ENCODE results near the gene TRAF3IP1.
"Not testable (repeated sequence)": the region's sequence is repeated elsewhere in the genome, so short reads cannot be mapped to it uniquely, and the experiment has no call there.

The TRAF3IP1 gene

GRCh38 chr2:238403632-238404405, 83.5 kb downstream of the TRAF3IP1 start:
- in situ Hi-C loops (cut with HindIII; ENCODE audit: low sequenced_read_pairs), result no loop called here

GRCh38 chr2:238404406-238405216, 84.3 kb downstream of the TRAF3IP1 start:
- in situ Hi-C loops (cut with HindIII; ENCODE audit: low sequenced_read_pairs), result no loop called here

GRCh38 chr2:238405217-238405555, 84.9 kb downstream of the TRAF3IP1 start:
- in situ Hi-C loops (cut with HindIII; ENCODE audit: low sequenced_read_pairs), result not testable (repeated sequence)

GRCh38 chr2:238406221-238406997, 86.1 kb downstream of the TRAF3IP1 start:
- in situ Hi-C loops (cut with HindIII; ENCODE audit: low sequenced_read_pairs), result no loop called here

- in situ Hi-C loops (cut with HindIII; ENCODE audit: low sequenced_read_pairs), result no loop called here
Measured at GRCh38 chr2:238406998-238407285, 86.6 kb downstream of the TRAF3IP1 start.

- in situ Hi-C loops (cut with HindIII; ENCODE audit: low sequenced_read_pairs), result no loop called here
Measured at GRCh38 chr2:238407566-238407965, 87.2 kb downstream of the TRAF3IP1 start.

- in situ Hi-C loops (cut with HindIII; ENCODE audit: low sequenced_read_pairs), result no loop called here
Measured at GRCh38 chr2:238408615-238409340, 88.5 kb downstream of the TRAF3IP1 start.

- in situ Hi-C loops (cut with HindIII; ENCODE audit: low sequenced_read_pairs), result no loop called here
Measured at GRCh38 chr2:238409341-238410199, 89.3 kb downstream of the TRAF3IP1 start.

GRCh38 chr2:238412067-238412767, 91.9 kb downstream of the TRAF3IP1 start:
- in situ Hi-C loops (cut with HindIII; ENCODE audit: low sequenced_read_pairs), result no loop called here

GRCh38 chr2:238413368-238413767, 93.0 kb downstream of the TRAF3IP1 start:
- in situ Hi-C loops (cut with HindIII; ENCODE audit: low sequenced_read_pairs), result no loop called here

- in situ Hi-C loops (cut with HindIII; ENCODE audit: low sequenced_read_pairs), result loop anchor here (5.0 kb wide), 1 partner anchor 62 kb away; no protein-coding TSS in a partner anchor
Measured at GRCh38 chr2:238415036-238415764, 94.9 kb downstream of the TRAF3IP1 start.

GRCh38 chr2:238415893-238416292, 95.6 kb downstream of the TRAF3IP1 start:
- in situ Hi-C loops (cut with HindIII; ENCODE audit: low sequenced_read_pairs), result loop anchor here (5.0 kb wide), 1 partner anchor 61 kb away; no protein-coding TSS in a partner anchor

GRCh38 chr2:238418196-238418998, 98.1 kb downstream of the TRAF3IP1 start:
- in situ Hi-C loops (cut with HindIII; ENCODE audit: low sequenced_read_pairs), result loop anchor here (5.0 kb wide), 1 partner anchor 59 kb away; no protein-coding TSS in a partner anchor

- in situ Hi-C loops (cut with HindIII; ENCODE audit: low sequenced_read_pairs), result loop anchor here (5.0 kb wide), 1 partner anchor 58 kb away; no protein-coding TSS in a partner anchor
Measured at GRCh38 chr2:238418999-238419546, 98.8 kb downstream of the TRAF3IP1 start.

- in situ Hi-C loops (cut with HindIII; ENCODE audit: low sequenced_read_pairs), result no loop called here
Measured at GRCh38 chr2:238420442-238420841, 100.1 kb downstream of the TRAF3IP1 start.

- in situ Hi-C loops (cut with HindIII; ENCODE audit: low sequenced_read_pairs), result no loop called here
Measured at GRCh38 chr2:238420878-238421694, 100.8 kb downstream of the TRAF3IP1 start.

GRCh38 chr2:238421695-238422035, 101.3 kb downstream of the TRAF3IP1 start:
- in situ Hi-C loops (cut with HindIII; ENCODE audit: low sequenced_read_pairs), result no loop called here

All from endothelial cell of hepatic sinusoid (primary cell).